Vagina (tissue), 2 donors: Measurements from ENCODE around the gene PTPRCAP.

Source experiments
- POLR2A ChIP-seq, 2 donors: fragments of 450-650 bp; IDR thresholded peaks; one replicate each; pipeline ENCODE4 v1.6.1; 2017; ENCODE audit warnings: antibody characterized with exemption in 2 of 2, mild to moderate bottlenecking in 2 of 2, moderate library complexity in 2 of 2
- TF ChIP-seq, protein P1 (sequence below), 3 experiments: fragments of 450-650 bp in 2 of 3; fragments of 200-600 bp in 1 of 3; sonication (generic) in 1 of 3; IDR thresholded peaks; one replicate each; pipeline ENCODE4 v1.5.1; 2017 to 2019; ENCODE audit warnings: antibody characterized with exemption in 3 of 3, mild to moderate bottlenecking in 2 of 3, moderate library complexity in 2 of 3

DNA sequence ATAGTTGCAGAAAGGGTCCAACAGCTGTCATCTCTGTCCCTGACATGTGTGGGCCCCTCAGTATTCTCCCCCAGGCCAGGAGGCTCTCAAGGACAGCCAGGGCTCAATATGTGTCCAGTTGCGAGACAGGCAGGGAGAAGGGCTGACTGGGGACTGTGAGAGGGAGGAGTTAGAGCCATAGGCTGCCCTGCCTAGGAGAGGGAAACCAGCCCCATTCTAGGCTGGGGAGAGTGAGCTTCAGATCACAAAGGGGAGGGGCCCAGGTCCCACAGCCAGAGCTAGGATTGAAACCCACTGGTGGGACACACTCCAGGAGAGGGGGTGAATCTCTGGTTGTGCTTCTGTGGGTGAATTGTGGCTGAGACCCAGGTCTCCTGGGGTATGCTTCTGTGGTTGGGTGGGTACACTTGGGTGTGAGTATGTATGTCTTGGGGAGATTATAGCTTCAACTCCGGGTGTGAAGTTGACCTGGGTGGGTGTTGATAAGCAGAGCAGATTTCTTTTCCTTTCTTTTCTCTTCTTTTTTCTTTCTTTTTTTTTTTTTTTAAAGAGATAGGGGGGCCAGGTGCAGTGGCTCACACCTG lies 24.1 kb downstream of the PTPRCAP start:
- TF ChIP-seq, protein P1, sequence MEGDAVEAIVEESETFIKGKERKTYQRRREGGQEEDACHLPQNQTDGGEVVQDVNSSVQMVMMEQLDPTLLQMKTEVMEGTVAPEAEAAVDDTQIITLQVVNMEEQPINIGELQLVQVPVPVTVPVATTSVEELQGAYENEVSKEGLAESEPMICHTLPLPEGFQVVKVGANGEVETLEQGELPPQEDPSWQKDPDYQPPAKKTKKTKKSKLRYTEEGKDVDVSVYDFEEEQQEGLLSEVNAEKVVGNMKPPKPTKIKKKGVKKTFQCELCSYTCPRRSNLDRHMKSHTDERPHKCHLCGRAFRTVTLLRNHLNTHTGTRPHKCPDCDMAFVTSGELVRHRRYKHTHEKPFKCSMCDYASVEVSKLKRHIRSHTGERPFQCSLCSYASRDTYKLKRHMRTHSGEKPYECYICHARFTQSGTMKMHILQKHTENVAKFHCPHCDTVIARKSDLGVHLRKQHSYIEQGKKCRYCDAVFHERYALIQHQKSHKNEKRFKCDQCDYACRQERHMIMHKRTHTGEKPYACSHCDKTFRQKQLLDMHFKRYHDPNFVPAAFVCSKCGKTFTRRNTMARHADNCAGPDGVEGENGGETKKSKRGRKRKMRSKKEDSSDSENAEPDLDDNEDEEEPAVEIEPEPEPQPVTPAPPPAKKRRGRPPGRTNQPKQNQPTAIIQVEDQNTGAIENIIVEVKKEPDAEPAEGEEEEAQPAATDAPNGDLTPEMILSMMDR (IDR thresholded peaks at IDR 0.05): no peak
- TF ChIP-seq POLR2A (IDR thresholded peaks at IDR 0.05): no peak
